ENCODE measurements around the gene PDCD5.
"Not testable (repeated sequence)": the region's sequence is repeated elsewhere in the genome, so short reads cannot be mapped to it uniquely, and the experiment has no call there.

The PDCD5 gene

DNA sequence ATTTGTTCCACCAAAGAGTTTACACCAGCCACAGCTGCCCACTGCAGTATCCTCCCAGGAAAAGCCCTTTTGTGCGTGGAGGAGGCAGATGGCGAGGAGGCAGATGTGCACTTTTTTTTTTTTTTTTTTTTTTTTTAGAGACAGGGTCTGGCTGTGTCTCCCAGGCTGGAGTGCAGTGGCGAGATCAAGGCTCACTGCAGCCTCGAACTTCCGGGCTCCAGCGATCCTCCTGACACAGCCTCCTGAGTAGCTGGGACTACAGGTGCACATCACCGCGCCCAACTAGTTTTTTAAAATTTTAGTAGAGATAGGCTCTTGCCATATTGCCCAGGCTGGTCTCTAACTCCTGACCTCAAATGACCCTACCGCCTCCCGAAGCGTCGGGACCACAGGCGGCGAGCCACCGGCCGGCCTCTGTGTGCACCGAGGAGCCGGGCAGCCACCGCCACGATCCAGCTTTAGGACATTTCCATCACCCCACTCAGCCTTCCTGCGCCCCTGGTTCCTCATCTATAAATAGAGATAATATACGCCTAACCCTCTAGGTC lies 563 bp upstream of the PDCD5 start:
- DNase-seq, result no peak

DNA sequence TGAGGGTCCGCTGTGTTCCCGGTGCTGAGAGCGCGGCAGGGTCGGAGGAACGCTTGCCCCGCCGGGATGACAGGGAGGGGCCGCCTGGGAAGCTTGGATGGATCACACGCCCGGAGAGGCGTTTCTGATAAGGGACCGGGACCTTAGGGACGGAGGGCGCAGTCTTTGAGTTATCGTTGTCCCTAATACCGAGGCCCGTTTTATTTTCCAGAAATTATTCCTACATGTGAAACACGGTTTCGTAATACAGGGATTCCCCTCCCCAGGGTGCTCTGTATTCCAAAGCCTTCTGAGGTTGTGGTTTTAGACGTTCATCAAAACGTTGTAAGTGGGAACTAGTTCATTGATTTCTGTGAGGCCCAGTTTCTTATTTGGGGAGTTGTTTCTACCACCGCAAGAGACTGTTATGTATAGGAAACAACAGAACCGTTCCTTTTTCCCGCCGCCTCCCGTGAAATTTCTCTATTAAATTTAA lies 752 bp downstream of the PDCD5 start:
- peak in 1 of 5 donors; percentile 4 for DNase-seq

DNA sequence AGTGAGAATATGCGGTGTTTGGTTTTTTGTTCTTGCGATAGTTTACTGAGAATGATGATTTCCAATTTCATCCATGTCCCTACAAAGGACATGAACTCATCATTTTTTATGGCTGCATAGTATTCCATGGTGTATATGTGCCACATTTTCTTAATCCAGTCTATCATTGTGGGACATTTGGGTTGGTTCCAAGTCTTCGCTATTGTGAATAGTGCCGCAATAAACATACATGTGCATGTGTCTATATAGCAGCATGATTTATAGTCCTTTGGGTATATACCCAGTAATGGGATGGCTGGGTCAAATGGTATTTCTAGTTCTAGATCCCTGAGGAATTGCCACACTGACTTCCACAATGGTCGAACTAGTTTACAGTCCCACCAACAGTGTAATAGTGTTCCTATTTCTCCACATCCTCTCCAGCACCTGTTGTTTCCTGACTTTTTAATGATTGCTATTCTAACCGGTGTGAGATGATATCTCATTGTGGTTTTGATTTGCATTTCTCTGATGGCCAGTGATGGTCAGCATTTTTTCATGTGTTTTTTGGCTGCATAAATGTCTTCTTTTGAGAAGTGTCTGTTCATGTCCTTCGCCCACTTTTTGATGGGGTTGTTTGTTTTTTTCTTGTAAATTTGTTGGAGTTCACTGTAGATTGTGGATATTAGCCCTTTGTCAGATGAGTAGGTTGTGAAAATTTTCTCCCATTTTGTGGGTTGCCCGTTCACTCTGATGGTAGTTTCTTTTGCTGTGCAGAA lies 6.9 kb downstream of the PDCD5 start:
- DNase-seq, result not testable (repeated sequence)

DNA sequence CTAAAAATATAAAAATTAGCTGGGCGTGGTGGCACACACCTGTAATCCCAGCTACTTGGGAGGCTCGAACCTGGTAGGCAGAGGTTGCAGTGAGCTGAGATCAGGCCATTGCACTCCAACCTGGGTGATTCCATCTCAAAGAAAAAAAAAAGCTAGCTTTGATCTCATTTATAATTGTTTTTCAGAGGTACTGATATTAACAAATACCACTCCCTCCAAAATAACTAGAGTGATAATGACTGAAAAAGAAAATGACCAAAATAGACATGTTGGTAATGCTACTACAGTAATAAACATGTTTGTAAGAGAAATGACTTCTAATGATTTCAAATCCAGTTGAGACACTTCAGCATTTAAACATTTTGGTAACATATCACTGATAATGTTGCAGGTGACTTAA lies 13.0 kb downstream of the PDCD5 start:
- DNase-seq, result no peak

DNA sequence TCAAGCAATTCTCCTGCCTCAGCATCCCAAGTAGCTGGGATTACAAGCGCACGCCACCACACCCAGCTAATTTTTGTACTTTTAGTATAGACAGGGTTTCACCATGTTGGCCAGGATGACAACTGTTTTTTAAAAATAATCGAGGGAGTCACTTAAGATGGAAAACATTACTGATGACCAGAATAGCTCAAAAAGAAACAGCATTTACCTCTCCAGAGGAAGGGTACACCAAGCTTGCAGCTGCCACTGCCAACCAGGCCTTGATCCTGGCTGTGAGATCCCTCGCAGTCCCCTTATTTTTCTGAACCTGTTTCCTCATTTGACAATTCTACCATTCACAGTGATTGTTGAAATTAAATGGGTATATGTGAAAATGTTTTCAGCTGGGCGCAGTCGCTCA lies 14.5 kb downstream of the PDCD5 start:
- no peak for DNase-seq

DNA sequence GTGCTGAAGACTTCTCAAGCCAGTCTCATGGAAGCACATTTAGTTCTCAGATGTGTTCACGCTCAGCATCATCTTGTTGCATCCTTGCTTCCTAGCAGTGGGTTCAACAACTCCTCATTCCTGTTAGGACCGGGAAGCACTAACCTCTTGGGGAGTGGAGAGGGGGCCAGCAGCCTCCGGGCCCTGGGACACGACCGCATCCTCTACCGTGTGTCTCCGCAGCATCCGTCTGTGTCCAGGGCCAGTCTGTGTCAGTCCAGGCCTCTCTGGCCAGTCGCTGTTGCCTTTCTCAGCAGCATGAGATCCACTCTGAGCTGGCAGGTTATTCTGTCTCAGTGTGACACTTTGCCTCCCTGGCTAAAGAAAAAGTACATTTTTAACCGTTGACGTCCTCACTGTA lies 17.0 kb downstream of the PDCD5 start:
- no peak for DNase-seq

DNA sequence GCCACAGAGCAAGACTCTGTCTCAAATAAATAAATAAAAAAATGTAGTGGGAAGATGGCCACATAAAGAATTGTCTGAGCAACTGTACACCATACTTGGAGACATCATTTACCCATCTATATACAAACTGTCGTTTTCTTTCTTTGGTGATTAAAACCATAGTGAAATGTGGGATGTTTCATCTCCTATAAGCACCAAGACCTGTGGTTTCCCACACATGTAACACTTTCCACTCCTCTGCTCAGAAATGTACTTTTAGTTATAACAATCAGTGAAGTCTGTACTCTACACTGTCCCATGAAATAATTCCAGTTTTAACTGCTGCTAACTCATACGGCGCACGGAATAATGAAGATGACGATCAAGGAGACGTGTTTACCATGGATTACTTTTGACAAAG lies 18.3 kb downstream of the PDCD5 start:
- no peak for DNase-seq

DNA sequence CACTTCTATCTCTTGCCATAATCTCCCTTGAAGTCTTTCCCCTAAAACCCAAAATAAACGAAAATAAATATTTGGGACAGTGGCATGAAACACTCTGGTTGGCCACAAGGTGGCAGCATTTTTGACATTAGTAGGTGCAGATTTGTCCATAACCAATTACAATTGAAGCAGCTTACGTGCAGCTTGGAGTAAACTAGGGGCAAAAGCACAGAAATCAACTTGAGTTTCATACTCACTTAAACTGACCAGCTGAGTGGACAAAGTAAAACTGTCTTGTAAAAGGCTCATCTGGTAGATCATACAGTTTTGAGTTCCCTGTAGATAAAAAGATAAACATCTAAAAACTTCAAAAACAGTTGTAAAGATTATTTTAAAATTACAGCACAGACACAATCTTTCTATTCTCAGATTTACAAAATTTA lies 18.8 kb downstream of the PDCD5 start:
- DNase-seq, result peak in 4 of 5 donors; percentile 23 to 57 (median 30)

DNA sequence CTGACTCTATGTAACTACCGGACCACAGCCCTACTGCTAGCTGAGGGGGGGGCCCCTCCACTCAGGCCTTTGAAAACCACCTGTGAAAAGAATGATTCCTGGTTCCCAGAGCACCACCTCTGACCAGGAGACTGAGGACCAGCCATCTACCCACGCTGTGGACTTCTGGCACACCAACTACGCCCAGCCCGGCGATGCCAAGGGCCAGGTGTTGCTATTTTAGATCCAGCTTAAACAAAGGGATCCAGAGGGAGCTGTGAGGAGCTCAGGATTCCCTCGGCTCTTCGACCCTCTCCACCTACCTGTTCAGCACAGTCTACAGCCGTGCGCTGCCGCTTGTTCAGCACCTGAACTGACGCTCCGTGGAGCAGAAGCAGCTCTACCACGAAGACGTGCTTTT lies 23.0 kb downstream of the PDCD5 start:
- no peak for DNase-seq

DNA sequence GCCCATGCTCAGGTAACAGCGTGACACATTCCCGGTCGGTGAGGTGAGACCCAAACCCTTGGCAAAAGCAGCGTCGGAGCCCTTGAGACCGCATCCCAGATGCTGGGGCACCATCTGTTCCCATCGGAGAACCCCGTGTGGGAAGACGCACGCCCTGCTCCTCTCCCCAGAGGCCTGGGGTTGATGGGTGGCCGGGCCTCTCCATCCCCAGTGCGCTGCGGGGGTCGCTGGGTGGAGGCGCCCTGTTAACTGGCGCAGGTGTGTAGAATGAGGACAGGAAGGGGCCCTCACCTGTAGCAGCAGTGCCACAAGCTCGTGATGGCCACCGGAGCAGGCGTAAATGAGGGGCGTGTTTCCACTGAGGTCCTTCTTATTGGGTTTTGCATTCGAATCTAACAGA lies 24.6 kb downstream of the PDCD5 start:
- no peak for DNase-seq

DNA sequence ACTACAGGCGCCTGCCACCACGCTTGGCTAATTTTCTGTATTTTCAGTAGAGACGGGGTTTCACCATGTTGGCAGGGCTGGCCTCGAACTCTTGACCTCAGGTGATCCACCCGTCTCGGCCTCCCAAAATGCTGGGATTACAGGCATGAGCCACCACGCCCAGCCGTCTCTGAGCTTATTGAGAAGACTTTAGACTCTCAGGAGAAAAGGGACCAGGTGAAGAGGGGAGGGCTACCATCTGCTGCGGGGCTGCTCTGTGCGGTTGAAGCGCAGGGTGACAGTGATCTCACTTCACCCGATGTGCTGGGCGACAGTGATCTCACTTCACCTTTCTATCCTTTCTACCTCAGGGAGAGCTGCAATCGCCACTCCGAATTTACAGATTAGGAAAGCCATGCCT lies 25.3 kb downstream of the PDCD5 start:
- DNase-seq, result no peak

DNA sequence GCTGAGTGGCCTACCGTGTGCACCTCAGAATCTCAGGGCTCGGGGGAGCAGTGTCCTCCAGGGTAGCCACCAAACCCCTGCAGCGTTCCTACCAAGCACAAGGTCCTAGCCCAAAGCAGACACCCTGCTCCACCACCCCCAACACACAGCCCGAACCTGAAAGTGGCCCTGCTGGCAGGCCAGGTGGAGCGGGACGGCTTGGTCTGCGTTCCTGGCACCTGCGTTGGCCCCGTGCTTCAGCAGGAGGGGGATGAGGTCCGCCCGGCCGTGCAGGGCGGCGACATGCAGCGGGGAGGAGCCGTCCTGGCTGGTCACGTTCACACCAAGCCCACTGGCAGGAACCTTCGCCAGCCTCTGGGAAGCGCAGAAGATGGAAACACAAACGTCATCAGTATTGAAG lies 26.5 kb downstream of the PDCD5 start:
- DNase-seq, result no peak

DNA sequence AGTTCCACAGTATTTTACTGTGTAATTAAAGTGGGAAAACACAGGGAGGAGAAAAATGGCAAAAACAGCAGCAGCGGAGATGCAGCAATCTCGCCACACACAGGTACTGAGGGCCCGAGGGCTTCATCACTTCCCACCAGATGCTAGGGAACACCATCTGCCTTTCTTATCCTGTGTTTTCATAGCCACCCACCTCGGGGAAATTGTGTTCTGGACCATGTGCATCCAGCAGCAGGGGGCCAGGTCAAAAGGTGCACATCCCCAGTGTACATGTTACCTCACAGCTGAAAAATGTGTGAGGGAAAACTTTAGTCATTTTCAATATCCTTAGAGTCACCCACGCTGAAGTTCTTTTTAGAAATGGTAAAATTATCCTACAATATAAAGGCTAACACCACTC lies 30.2 kb downstream of the PDCD5 start:
- no peak for DNase-seq

DNA sequence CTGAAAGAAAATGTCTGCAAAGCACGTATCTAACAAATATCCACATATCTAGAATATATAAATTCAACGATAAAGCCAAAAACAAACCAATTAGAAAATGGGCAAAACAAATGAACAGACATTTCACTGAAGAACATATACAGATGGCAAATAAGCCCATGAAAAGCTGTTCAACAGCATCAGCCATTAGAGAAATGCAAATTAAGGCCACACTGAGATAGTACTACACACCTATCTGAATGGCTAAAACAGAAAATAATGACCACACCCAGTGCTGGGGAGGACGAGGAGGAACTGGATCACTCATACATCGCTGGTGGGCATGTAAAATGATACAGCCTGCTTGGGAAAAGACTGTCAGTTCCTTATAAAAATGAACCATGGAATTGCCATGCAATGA lies 32.0 kb downstream of the PDCD5 start:
- no peak for DNase-seq

DNA sequence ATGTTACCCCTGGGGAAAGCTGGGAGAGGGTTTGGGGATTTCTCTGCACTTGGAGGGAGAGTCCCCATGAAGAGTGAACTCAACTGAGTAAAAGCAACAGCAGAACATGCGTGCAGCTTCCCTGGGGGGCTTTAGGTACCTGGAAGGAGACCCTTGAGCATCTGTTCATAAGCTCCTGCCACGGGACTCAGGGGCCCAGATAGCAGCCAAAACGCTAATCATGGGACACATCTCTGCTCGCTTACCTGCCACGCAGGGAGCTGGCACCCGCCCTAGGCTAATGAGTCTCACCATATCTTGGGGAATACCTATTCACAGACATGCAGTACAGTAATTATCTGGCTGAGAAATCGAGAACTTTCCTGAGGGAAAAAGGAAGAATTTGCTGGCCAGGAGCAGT lies 33.9 kb downstream of the PDCD5 start:
- DNase-seq, result no peak

DNA sequence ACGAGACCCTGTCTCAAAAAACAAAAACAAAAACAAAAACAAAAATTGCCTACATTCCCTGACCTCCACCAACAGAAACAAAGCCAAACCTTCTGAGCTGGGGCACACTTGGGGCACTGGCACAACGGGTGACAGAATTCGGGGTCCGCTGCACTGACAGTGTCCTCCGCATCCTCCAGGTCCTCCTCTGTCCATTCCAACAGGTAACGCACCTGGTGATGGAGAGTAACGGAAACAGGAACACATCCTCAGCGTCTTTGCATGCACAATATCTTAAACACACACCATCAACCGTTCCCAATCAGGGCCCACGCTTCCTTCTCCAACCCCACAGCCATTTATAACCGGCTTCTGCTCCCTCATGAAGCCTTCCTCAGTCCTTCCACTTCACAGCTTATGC lies 34.6 kb downstream of the PDCD5 start:
- no peak for DNase-seq

DNA sequence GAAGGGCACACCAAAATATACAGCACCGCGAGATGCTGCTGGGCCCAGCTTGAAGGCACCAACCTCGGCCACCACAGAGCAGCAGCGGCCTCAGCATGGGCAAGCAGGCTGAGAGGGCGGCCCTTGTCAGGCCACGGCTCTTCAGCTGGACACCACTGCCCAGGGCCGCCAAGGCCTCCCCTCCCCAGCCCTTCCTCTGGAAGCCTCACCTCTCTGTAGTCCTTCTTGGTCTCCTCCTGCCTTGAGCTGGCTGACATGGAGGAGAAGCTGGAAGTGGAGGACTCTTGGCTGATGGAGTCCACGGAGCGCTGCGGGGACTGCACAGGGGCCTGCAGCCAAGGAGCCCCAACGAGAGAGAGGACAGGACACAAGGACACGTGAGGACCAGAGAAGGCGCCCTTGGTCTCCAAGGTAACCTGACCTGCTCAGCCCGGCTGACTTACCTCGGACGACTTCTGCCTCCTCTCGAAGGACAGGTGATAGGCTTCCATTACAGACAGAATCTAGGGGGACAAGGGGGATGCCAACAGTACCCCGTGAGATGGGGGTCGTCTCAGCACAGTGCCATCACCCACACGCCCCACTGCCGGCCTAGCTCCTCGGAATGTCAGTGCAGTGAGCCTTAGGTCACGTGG lies 38.2 kb downstream of the PDCD5 start:
- no peak for DNase-seq

DNA sequence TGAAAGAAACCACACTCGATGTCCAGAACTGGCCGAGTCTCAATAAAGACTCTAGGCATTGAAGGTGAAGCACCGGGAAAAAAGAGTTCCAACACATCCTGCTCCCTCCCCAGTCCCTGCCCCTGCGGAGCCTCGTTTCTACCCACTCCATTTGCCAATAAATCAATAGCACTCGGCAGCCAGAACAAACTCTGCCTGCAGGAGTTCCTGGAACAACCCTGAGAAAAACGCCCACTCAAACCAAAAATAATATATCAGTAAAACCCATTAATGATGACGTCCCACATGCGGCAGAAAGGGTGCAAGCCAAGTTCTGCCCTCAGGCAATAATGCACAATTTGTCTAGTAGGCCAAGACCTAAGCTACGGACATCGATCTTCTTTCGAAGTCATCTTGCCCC lies 41.0 kb downstream of the PDCD5 start:
- DNase-seq, result no peak

DNA sequence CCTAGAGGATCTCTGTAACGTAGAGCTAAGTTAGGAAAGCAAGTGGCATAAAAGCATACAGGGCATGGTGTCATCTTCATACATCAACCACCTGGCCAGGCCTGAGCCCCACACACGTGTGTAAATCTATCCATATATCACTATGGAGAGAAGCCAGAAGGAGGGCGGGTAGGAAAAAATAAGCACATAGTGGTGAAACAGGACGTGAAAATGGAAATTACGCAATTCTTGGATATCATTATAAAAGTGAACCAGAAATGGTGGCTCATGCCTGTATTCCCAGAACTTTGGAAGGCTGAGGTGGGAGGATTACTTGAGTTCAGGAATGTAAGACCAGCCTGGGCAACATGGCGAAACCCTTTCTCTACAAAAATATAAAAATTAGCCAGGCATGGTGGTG lies 43.4 kb downstream of the PDCD5 start:
- no peak for DNase-seq

DNA sequence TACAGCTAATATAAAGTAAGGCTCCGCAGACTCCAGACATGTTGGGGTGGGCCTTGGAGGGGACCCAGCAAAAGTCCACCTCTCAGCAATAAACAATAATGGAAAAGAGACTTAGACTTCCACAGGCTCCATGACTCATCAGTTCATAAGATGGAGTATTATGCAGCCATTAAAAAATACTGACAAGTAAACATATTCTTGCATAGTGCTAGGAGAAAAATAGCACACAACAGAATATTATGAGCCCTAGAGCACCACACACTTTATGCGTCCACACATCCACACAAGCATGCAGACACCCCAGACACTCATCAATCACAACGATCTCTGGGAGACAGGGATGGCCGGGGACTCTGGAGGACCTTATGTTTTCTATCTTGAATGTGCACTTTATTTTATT lies 46.0 kb downstream of the PDCD5 start:
- no peak for DNase-seq

DNA sequence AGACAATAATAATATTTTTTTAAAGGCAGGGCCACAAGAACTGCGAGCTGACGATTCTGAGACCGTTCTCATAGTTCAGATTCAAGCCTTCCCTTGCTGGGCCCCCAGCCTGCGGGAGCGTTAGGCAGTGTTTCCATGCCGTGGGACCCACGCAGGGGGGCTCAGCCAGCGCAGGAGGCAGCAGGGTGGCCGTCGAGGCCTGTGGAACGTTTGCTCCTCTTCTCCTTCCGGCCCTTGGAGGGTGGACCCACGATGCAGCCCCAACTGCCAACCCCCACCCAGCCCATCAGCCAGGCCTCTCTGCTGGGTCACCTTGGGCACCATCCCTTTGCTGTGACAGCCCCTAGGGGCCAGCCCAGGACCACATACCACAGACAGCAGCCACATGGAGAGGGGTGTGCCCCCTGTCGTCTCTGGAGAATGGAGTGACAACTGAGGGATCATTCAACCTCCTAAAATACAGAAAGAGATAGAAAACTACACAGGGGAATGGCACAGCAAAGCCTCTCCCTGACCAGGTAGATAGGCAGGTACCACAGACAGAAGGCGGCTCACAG lies 46.8 kb downstream of the PDCD5 start:
- no peak for DNase-seq

DNA sequence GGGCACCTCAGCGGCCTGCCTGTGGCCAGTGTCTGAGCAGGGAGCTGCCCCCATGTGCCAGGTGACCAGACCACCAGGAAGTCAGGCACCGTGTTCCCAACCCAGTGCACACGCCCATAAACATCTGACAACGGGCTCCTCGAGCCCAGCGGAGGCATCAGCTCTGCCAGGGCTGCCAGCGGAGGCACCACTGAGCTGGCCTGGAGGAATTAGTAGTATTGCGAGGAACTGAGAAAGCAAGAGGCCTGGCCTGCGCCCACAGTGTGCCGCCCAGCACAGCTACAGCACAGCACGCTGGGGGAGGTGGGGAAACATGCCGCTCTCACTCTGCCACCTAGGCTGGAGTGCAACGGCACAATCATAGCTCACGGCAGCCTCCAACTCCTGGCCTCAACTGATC lies 49.3 kb downstream of the PDCD5 start:
- DNase-seq, result no peak

DNA sequence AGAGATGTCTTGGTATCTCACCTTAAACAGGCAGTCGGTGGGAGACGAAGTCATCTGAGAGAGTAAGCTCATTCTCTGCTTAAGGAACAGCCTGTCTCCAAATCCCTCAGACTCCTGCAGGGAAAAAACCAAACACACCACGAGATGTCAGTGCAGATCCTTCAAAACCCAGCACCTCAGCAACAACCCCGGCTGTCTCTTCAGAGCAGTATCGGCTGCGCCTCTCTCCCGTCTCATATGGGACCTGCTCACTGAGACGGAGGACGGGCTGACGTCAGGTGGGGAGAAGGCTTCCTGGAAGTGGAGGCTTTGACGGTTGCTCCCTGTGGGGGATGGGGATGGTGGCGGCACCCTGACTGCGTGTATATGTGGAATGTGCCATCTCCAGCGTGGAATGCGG lies 50.4 kb downstream of the PDCD5 start:
- DNase-seq, result no peak

All from T-helper 1 cell (primary cell).